AG09319 (cell line): ENCODE results near the gene PFDN4.

ENCODE experiments used
- DNase-seq: peaks from one replicate; pipeline ENCODE4 v3.0.0-alpha.2; 2010; ENCODE audit warnings: low read depth; ENCODE audit errors: extremely low read depth
- CTCF ChIP-seq: IDR thresholded peaks from 2 replicates; pipeline ENCODE4 v1.5.1; 2011; ENCODE audit warnings: low read depth, mild to moderate bottlenecking, inconsistent platforms, low read length, moderate library complexity

PFDN4 gene

DNA sequence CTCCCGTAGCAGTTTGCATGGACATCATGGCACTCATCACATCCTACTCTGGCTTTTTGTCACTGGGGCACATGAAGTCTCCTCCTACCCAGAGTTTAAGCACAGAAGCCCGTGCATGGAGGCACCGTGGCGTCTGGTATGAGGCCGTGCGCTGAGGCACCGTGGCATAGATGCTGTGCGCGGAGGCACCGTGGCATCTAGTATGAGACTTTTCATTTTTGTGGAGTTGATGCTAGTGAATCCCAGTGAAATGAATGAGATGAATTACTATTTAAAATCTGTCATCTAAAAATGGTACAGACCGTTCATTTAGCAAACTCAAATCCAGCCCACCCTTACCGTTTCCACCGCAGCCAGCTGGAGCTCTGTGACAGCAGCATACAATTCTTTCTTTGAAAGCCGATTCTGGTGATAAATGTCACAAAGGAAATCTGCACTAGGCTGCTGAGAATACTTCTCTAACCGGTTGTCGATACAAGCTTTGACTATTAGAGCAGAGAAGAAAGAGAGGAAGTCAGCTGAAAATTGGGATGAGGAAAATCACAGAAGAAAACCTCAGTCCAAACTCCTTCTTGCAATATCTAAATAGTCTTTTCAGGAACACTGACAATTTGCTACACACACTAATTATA, 45.4 kb upstream of the PFDN4 start:
- no peak for DNase-seq
- no peak for TF ChIP-seq CTCF

DNA sequence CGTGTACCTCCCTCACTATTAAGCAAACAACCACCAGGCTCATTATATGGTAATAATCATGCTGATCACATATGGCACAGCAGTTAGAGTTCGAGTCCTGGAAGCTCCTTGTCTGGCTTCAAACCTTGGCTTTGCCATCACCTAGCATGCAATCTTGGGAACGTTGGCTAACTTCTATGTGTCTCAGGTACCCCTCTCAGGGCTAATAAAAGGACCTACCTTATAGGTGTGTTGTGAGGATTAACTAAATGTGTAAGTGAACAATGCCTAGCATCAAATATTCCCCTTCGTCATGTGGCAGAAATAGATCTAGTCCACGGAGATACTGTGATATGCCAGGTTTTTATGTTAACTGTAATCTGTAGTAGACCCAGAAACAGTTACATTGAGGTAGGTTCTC, 44.5 kb upstream of the PFDN4 start:
- no peak for DNase-seq
- no peak for TF ChIP-seq CTCF

GRCh38 chr20:54165014-54165413, 42.9 kb upstream of the PFDN4 start:
- DNase-seq: no peak
- no peak for TF ChIP-seq CTCF

DNA sequence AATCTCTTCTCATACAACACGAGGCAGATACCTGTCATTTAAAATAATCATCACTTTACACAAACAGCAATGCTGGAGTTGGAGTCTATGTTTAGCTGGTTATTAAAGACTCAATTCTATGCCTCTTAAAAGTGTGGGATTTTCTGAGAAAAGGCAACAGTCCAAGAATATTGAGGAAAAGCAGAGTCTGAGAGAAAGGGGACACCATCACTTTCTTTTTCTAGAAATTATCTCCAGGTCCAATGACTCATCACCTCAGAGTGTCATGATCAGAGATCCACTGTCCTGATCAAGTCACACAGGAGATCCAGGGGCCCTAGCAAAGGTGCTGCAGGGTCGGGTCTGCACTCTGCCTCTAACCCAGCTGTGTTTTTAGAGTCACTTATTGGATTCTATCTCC, 42.1 kb upstream of the PFDN4 start:
- no peak for TF ChIP-seq CTCF
- DNase-seq: no peak

GRCh38 chr20:54166987-54167662, 40.8 kb upstream of the PFDN4 start:
- DNase-seq: no peak
- TF ChIP-seq CTCF: no peak

DNA sequence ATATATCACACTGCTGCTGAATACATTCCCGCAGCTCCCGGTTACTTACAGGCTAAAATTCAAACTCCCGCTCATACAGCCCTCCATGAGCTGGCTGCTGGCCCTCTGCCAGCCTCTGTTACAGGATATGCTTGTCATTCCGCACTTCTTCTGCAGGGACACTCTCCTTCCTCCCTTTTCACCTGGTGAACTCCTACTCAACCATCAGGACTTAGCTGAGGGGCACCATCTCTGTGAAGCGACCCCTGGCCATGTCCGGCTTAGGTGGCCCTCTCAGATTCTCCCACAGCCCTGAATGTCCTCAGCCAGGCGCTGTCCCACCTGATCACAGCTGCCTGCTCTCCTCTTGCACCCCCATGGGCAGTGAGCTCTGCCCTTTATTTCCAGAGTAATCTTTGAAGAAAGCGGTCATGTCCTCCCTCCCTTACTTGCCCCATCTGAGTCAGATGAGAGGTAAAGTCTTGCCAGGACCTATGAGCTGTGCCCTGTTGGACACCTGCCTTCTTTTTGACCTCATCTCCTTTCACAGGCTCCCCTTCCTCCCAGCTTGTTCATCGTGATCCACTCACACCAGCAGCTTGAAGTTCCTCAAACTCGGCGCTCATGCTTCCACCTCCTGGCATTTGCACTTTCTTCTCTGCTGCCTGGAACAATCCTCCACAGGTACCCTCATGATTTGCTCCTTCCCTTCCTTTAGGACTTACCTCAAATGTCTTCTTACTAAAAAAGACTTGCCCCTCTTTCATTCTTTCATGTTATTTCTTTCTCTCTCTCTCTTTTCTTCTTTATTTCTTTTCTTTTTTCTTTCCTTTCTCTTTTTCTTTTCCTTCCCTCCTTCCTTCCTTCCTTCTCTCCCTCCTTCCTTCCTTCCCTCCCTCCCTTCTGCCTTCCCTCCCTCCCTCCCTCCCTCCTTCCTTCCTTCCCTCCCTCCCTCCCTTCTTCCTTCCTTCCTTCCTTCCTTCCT, 39.7 kb upstream of the PFDN4 start:
- no peak for TF ChIP-seq CTCF
- DNase-seq: no peak
